T47D (cell line): ENCODE results near the gene FBXW7.

ENCODE experiments used
- DNase-seq, 2 experiments: peaks; one replicate each; pipeline versions ENCODE4 v3.0.0 to v3.0.0-alpha.2; 2011 to 2012; ENCODE audit warnings: low read depth in 1 of 2, low spot score in 1 of 2
- JUND ChIP-seq: IDR thresholded peaks from 2 replicates; pipeline ENCODE4 v1.6.1; 2012; ENCODE audit warnings: low read depth
- in situ Hi-C: cut with HindIII; loops from 2 replicates; pipeline ENCODE4 v1.10.0; 2016; ENCODE audit warnings: low sequenced_read_pairs, low pct_unique_long_range_greater_than_20kb

Gene FBXW7

DNA sequence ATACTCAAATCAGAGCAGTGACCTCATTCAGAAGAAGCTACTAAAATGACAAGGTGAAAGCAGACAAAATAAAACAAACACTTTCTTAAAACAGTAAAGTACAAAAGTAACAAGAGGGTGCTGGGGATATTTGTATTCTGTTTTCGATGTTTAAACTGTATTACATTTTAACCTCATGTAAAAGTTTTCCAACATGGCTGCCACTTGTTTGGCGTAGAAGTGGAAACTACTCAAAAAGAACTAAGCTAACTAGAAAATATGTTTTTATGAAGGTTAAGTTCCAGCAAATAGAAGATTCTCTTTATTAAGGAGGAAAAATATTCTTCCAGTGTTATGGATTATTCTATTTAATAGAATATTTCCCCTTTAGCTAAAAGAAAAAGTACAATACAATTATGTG is 155.0 kb downstream of the FBXW7 start:
- DNase-seq, result no peak
- in situ Hi-C loops, result no loop called here
- TF ChIP-seq JUND, result no peak

DNA sequence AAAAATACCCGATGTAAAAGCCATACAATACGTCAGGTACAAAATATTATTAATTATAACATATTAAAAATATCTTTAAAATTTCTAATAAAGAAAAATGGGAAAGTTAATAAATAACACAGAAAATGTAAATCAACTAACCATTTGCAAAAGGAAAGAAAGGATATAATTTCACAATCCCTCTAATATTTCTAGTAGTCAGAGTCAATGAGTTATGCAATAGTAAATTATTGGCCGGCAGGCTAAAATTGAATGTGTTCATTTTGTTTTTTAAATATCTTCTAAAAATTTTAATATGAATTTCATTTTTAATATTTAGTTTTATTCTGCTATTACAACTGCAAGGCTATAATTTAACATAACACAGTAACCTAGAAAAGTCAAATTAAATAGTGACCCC is 155.7 kb downstream of the FBXW7 start:
- in situ Hi-C loops, result no loop called here
- TF ChIP-seq JUND, result no peak
- DNase-seq, result no peak

- no peak for DNase-seq
- in situ Hi-C loops, result no loop called here
- no peak for TF ChIP-seq JUND
These were observed 161.1 kb downstream of the FBXW7 start for GRCh38 chr4:152374606-152375285.

GRCh38 chr4:152374153-152374552 is 161.7 kb downstream of the FBXW7 start:
- TF ChIP-seq JUND, result no peak
- in situ Hi-C loops, result no loop called here
- no peak for DNase-seq

- in situ Hi-C loops, result no loop called here
- TF ChIP-seq JUND, result no peak
- DNase-seq, result no peak
These were observed 163.4 kb downstream of the FBXW7 start for GRCh38 chr4:152372444-152372843.

DNA sequence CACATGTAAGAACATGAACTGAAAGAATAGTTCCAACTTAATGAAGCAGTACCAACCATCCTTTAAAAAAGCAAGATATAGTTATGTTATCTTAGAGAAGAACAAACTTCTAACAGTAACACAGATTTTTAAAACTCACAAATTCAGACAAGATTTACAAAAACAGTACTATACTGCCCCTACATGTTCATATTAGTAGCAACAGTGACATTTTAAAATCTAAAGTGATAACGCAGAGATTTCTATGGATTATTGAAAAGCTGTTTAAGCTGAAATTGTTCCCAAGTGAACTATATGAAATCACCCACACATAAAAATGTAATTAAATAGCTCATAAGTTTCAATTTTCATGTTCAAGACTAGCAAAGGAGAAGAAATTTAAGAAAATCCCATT is 166.0 kb downstream of the FBXW7 start:
- DNase-seq, result no peak
- in situ Hi-C loops, result no loop called here
- no peak for TF ChIP-seq JUND

DNA sequence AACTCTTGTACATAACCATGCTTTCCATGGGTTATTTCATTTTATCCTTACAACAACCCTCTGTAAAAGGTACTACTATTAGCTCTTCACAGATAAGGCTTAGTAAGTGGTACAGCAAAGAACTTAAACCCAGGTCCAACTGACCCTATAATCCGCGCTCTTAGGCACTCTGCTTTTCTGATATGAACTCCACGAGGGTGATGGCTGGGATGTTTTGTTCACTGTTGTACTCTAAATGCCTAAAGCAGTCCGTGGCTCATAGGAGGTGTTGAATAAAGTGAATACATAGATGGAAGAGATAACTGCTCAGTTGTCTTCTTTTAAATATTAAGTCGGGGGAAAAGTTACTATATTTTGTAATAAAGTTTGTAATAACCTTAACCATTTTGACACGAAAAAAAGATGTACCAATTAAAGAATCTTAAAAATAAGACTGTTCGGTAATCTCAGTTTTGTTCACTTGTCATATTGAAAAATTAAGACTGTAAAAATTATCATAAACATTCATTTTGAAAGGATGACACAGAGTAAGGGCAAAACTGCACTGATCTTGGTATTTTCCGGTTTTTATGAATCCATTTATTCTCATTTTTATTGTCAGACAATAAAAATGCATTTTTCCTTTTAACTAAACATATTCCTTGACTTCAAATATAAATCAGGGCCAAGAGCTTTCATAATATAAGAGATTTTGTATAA is 166.5 kb downstream of the FBXW7 start:
- no peak for TF ChIP-seq JUND
- DNase-seq, result no peak
- in situ Hi-C loops, result no loop called here

- TF ChIP-seq JUND, result no peak
- no peak for DNase-seq
- in situ Hi-C loops, result no loop called here
These were observed 167.9 kb downstream of the FBXW7 start for GRCh38 chr4:152368001-152368400.

DNA sequence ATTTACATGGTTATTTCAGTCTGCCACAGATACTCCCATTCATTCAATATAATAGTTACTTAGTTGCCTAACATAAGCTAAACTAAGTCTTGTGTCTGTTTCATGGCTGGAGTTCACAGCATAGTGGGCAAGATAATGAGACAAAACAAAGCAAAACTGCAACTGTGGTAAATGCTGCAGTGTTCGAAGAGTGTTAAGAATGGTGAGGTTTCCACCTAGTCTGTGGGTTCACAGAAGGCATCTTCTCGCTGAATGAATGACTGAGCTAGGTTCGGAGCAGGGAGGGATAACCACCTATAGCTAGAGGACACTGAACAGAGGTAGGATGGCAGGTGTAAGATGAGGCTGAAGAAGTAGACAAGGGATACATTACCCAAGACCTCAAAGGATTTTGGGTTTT is 171.0 kb downstream of the FBXW7 start:
- no peak for DNase-seq
- no peak for TF ChIP-seq JUND
- in situ Hi-C loops, result no loop called here

- DNase-seq, result no peak
- in situ Hi-C loops, result no loop called here
- no peak for TF ChIP-seq JUND
These were observed 171.5 kb downstream of the FBXW7 start for GRCh38 chr4:152364383-152364782.

DNA sequence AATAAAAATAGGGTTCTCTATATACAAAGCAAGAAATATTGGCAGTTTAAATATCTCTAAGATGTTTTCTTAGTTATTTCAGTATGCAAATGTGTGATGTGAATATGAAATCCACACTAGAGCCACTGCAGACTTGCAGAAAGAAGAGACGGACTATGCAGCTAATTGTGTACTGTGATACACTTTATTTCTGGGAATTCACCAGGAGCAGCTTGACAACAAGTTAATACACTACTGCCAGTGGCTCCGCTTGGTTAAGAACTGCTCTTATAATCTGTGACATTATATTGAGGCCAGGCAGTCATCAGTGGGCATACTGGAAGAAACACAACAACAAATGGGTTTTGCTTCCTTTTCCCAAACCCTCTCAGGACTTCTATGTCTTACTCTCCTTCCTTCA is 172.0 kb downstream of the FBXW7 start:
- DNase-seq, result no peak
- TF ChIP-seq JUND, result no peak
- in situ Hi-C loops, result no loop called here

GRCh38 chr4:152363086-152363485 is 172.8 kb downstream of the FBXW7 start:
- TF ChIP-seq JUND, result no peak

DNA sequence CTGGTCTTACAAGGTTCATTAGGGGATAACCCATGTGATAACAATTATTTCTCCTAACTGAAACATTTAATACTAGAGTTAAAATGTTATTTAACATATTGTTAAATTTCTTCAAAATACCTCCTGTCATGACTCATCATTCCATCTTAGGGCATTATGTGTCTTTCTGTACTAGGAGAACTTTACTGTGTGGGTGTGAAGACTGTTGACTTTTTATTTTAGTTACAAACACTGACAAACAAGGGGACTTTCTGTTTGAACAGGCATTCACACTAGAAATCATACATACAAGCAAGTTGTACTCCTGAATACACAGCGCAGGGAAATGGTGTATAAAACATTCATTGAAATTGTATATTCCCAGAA is 175.9 kb downstream of the FBXW7 start:
- DNase-seq, result no peak
- no peak for TF ChIP-seq JUND
- in situ Hi-C loops, result no loop called here

More at GRCh38 chr4:152363086-152363485, 172.8 kb downstream of the FBXW7 start:
- DNase-seq, result no peak
- in situ Hi-C loops, result no loop called here
